Neural cell (in vitro differentiated cells): ENCODE data around the gene NCK2. TPM values are rescaled to one million over a fixed set of nuclear protein-coding genes. Genes with fewer than 3 reads are reported as not detected.

Source experiments
- H2AFZ ChIP-seq: fragments of 200-600, 300-800 bp; sonication (generic), shearing (Covaris generic); 2 replicates; pipeline ENCODE4 v1.6.0; 2014; ENCODE audit warnings: low read depth, mild to moderate bottlenecking, antibody characterized with exemption, low read length, moderate library complexity
- H3F3A ChIP-seq: fragments of 200-600 bp; shearing (Covaris generic); 2 replicates; pipeline ENCODE4 v1.6.1; 2016; ENCODE audit warnings: mild to moderate bottlenecking, moderate library complexity, mixed read lengths, antibody characterized with exemption, low read length; ENCODE audit not compliant: insufficient read depth, poor library complexity, severe bottlenecking
- H3K27ac ChIP-seq: fragments of 200-600, 300-800 bp; sonication (generic), shearing (Covaris generic); 2 replicates; pipeline ENCODE4 v1.5.1; 2014; ENCODE audit warnings: mild to moderate bottlenecking, low read length, moderate library complexity
- H3K27me3 ChIP-seq: fragments of 300-800, 200-600 bp; sonication (generic), shearing (Covaris generic); 2 replicates; pipeline ENCODE4 v1.6.0; 2014; ENCODE audit warnings: mild to moderate bottlenecking, low read depth, low read length, moderate library complexity; ENCODE audit not compliant: insufficient read depth
- H3K36me3 ChIP-seq: fragments of 300-800, 200-600 bp; sonication (generic), shearing (Covaris generic); 2 replicates; pipeline ENCODE4 v1.5.1; 2014; ENCODE audit warnings: mild to moderate bottlenecking, antibody characterized with exemption, low read length, moderate library complexity; ENCODE audit not compliant: insufficient read depth
- H3K4me2 ChIP-seq: fragments of 300-800, 200-600 bp; sonication (generic), shearing (Covaris generic); 2 replicates; pipeline ENCODE4 v1.6.0; 2014; ENCODE audit warnings: mild to moderate bottlenecking, low read length
- H3K4me3 ChIP-seq: fragments of 300-800, 200-600 bp; sonication (generic), shearing (Covaris generic); 2 replicates; pipeline ENCODE4 v1.5.1; 2014; ENCODE audit warnings: mild to moderate bottlenecking, low read length, moderate library complexity
- H3K79me2 ChIP-seq: fragments of 200-600 bp; shearing (Covaris generic); replicated peaks from 2 replicates; pipeline ENCODE4 v1.6.0; 2014; ENCODE audit warnings: mild to moderate bottlenecking, low read length, moderate library complexity; ENCODE audit not compliant: insufficient read depth
- H3K9ac ChIP-seq: fragments of 300-800, 200-600 bp; sonication (generic), shearing (Covaris generic); 2 replicates; pipeline ENCODE4 v1.6.1; 2016; ENCODE audit warnings: mild to moderate bottlenecking, low read length, mixed read lengths
- H3K9me2 ChIP-seq: fragments of 200-600 bp; shearing (Covaris generic); 2 replicates; pipeline ENCODE4 v1.6.1; 2016; ENCODE audit warnings: mild to moderate bottlenecking, low read length, mixed read lengths; ENCODE audit not compliant: insufficient read depth
- H3K9me3 ChIP-seq: fragments of 200-600, 300-800 bp; sonication (generic), shearing (Covaris generic); 2 replicates; pipeline ENCODE4 v1.6.1; 2016; ENCODE audit warnings: mild to moderate bottlenecking, mixed run types, low read length, moderate library complexity, mixed read lengths
- H4K20me1 ChIP-seq: fragments of 200-600 bp; shearing (Covaris generic); 2 replicates; pipeline ENCODE4 v1.6.1; 2016; ENCODE audit warnings: mild to moderate bottlenecking, mixed run types; ENCODE audit not compliant: insufficient read depth
- CTCF ChIP-seq: fragments of 450-650 bp; IDR thresholded peaks from 2 replicates; pipeline ENCODE4 v1.5.1; 2014; ENCODE audit warnings: antibody characterized with exemption, mild to moderate bottlenecking, moderate library complexity; ENCODE audit not compliant: poor library complexity, severe bottlenecking
- EP300 ChIP-seq: fragments of 450-650 bp; conservative IDR thresholded peaks from 2 replicates; pipeline ENCODE4 v1.6.1; 2014; ENCODE audit warnings: antibody characterized with exemption, mild to moderate bottlenecking, moderate library complexity; ENCODE audit not compliant: poor library complexity, severe bottlenecking
- EZH2 ChIP-seq: fragments of 200-600, 300-800 bp; shearing (Covaris generic), sonication (generic); IDR thresholded peaks from 2 replicates; pipeline ENCODE4 v1.6.1; 2014; ENCODE audit warnings: antibody characterized with exemption, low read length, borderline replicate concordance, mild to moderate bottlenecking; ENCODE audit not compliant: insufficient read depth, poor library complexity, severe bottlenecking
- MXI1 ChIP-seq: fragments of 450-650 bp; conservative IDR thresholded peaks from 2 replicates; pipeline ENCODE4 v1.6.1; 2014; ENCODE audit warnings: antibody characterized with exemption, mild to moderate bottlenecking; ENCODE audit not compliant: poor library complexity, severe bottlenecking
- POLR2AphosphoS5 ChIP-seq: IDR thresholded peaks from 2 replicates; pipeline ENCODE4 v1.6.1; 2012
- RAD21 ChIP-seq: fragments of 450-650 bp; conservative IDR thresholded peaks from 2 replicates; pipeline ENCODE4 v1.6.1; 2014; ENCODE audit warnings: antibody characterized with exemption, mild to moderate bottlenecking, moderate library complexity
- REST ChIP-seq: IDR thresholded peaks from 2 replicates; pipeline ENCODE4 v1.6.1; 2012; ENCODE audit warnings: borderline replicate concordance
- SMC3 ChIP-seq: fragments of 450-650 bp; conservative IDR thresholded peaks from 2 replicates; pipeline ENCODE4 v1.6.1; 2014; ENCODE audit warnings: antibody characterized with exemption, mild to moderate bottlenecking, moderate library complexity; ENCODE audit not compliant: poor library complexity
- TAF1 ChIP-seq: IDR thresholded peaks from 2 replicates; pipeline ENCODE4 v1.6.1; 2012; ENCODE audit warnings: low read depth
- polyA plus RNA-seq: library from polyadenylated mRNA; depleted of rRNA; stranded (reverse); fragments of >200 nt; gene quantifications from 2 replicates; pipeline ENCODE4 v1.2.3, GENCODE V29; 2014

NCK2 gene
- polyA plus RNA-seq, 1 donor from 2014 or later, result 49.4 TPM

GRCh38 chr2:105752691-105753358 lies 8.1 kb downstream of the NCK2 start:
- Histone ChIP-seq H4K20me1 (peaks cover 5% of the 10 kb centered on the region), H3K27me3 (no peaks in the 10 kb centered on the region), H3K9me2 (no peaks in the 10 kb centered on the region), H3K4me2 (no peak overlapping the region), H3K9ac (no peak overlapping the region), H2AFZ (no peak overlapping the region), H3K36me3 (no peaks in the 10 kb centered on the region), H3K27ac (no peak overlapping the region), H3K79me2 (peaks cover 98% of the 10 kb centered on the region), H3K4me3 (no peak overlapping the region), H3F3A (no peaks in the 10 kb centered on the region), H3K9me3 (no peaks in the 10 kb centered on the region)
- no peak for TF ChIP-seq EP300
- no peak for TF ChIP-seq POLR2AphosphoS5
- no peak for TF ChIP-seq MXI1
- no peak for TF ChIP-seq EZH2
- TF ChIP-seq CTCF, result no peak
- TF ChIP-seq TAF1, result no peak
- no peak for TF ChIP-seq SMC3
- no peak for TF ChIP-seq RAD21
- TF ChIP-seq REST, result no peak

- Histone ChIP-seq H3K79me2 (peaks cover 98% of the 10 kb centered on the region), H3K27ac (no peak overlapping the region), H3F3A (no peaks in the 10 kb centered on the region), H3K4me3 (no peak overlapping the region), H3K9ac (no peak overlapping the region), H3K9me2 (no peaks in the 10 kb centered on the region), H3K9me3 (no peaks in the 10 kb centered on the region), H2AFZ (no peak overlapping the region), H3K27me3 (no peaks in the 10 kb centered on the region), H3K4me2 (no peak overlapping the region), H4K20me1 (peaks cover 5% of the 10 kb centered on the region), H3K36me3 (no peaks in the 10 kb centered on the region)
- TF ChIP-seq MXI1 (no peak), CTCF (no peak), POLR2AphosphoS5 (no peak), SMC3 (no peak), EP300 (no peak), REST (no peak), RAD21 (no peak), TAF1 (no peak), EZH2 (no peak)
These were observed 8.7 kb downstream of the NCK2 start for GRCh38 chr2:105753380-105753779.
